Pons (tissue), 1 donor: Measurements from ENCODE around the gene KCNE3.

Source experiments
- DNase-seq: peaks from one replicate; pipeline ENCODE4 v3.0.0-alpha.2; 2016; ENCODE audit warnings: low spot score

Gene KCNE3

DNA sequence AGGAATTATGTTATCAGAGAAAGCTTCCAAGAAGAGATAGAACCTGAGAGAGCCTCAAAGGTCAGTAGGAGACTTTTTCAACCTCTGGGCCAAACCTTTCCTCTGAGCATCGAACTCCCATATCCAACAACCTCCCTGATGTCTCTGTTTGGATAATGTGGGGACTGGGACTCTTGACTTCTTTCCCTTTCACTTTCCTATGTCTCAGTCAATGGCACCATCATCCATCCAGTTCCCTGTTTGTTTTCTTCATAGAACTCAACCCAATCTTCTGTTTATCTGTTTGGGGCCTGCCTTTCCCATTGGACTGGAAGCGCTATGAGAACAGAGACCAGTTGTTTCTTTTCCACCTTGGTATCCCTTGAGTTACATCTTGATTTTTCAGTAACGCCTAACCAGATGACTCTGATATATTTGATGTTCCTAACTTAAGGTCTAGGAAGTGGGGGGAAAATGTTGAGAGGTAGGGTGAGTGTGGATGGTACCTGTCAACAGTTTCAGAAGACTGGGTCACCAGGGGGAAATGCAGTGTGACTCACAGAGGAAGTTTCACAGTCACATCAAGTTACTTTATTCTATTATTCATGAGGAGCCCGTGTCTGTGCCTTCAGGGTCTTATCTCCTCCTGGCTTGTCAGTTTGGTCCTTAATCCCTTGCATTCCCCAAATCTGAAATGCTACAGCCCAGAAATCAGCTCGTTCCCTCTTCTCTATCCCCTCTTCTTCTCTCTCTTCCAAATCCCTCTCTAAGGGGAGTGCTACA lies 4.5 kb upstream of the KCNE3 start:
- no peak for DNase-seq

DNA sequence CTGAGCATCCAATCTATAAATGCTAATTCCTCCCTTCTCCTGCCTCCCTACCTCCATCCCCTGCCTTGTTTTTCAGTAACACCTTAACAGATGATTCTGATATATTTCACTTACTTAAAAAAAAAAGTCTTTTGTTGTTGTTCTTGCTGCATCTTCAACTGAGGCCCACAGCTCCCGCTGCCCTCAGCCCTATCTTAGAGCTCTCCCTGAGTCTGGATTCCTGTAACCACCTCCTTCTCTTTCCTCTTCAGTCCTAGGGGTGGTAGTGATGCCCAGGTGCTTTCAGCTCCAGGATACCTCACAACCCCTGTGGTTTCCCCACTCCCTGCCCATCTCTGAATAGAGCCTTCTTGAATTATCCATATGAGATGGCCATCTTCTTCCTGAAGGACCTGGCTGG lies 3.7 kb upstream of the KCNE3 start:
- DNase-seq = no peak

DNA sequence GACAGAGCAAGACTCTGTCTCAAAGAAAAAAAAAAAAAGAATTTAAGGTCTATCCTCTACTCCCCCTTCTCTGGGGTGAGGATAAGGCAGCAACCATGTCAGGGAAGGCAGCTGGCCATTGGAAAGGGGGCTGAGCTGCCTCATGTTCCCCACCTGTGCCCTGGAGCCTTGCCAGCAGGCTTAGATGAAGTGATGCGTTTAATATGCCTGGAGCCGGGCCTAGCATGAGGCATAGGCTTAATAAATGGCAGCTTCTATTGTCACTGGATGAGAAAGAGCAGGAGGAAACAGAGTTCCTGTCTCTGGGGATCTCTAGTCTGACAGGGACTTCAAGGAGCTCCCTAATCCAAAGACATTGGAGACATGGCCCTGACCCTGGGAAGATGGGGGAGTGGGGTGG lies 3.2 kb upstream of the KCNE3 start:
- DNase-seq = no peak

DNA sequence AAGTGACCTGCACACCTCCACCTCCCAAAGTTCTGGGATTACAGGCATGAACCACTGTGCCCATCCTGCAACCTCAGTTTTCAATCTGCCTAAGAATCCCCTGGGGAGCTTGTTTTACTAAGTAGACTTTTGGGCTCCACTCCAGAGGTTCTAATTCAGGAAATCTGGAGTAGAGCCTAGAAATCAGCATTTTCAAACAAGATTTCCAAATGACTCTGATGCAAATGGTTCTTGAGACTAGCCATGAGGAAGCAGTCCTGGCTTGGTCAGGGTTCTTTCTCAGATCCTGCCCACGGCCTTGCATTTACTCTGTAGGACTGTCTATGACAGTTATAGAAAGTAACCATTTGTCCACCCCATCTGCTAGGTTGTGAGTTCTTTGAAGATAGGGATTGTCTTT lies 1.6 kb upstream of the KCNE3 start:
- DNase-seq = no peak

DNA sequence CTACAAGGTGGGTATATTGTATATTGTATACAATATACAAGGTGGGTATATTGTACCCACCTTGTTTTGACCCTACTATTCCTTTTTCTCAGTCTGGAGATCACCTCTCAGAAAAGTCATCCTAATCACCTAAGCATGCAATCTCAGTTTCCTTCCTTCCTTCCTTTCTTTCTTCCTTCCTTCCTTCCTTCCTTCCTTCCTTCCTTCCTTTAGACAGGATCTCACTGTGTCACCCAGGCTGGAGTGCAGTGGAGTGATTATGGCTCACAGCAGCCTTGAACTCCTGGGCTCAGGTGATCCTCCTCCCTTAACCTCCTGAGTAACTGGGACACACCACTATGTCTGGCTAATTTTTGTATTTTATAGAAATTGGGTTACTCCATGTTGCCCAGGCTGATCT lies 1.2 kb upstream of the KCNE3 start:
- DNase-seq = no peak

DNA sequence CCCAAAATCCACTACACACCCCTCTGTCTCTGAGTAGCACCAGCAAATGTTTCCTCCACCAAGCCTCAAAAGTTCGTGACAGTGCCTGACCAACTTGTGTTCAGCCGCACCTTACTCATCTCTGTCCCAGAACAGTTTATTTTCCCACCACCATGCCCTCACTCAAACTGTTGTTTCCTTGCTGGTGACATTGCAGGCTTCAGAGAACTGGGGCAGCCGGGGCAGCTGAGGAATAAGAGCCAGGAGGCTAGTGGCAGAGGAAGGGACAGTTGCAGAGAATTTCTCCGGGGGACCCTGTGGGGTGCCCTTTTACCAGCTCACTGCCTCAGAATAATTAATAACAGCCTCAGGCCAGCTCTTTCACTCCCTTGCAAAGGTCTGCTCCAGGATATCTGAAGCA lies 709 bp upstream of the KCNE3 start:
- DNase-seq = no peak

DNA sequence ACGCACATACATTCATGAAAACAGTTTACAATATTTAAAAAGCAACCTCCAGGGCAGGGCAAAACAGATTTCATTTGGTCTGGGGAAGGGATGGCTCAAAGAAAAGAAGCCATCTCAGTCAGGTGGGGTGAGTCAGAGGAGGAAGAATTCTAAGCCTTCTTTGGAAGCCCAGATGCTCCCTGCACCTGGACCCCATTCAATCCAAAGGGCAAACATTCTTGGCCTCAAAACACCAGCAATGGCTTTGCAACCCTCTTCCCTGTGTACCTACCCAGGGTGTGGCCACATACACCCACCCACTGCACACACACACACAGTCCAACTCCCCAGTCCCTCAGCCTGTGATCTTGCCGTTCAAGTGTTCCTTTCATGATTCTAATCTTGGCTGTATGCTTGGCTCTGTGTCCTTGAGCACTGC lies 2.0 kb downstream of the KCNE3 start:
- no peak for DNase-seq

DNA sequence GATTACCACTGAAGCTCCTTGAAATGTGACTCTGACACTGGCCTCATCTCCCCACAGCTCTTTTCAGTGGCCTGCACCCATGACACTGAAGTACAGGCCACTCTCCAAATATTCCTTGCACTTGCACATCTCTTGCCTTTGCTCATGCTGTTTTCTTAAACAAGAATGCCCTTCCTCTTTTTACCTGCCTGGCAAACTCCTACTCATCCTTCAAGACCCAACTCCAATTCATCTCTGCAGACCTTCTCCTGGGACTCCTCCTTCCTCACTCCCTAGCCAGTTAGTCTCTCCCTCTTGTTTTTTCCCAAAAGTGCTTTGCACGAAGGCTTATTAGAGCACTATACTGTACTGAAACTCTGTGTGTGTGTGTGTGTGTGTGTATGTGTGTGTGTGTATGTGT lies 2.6 kb downstream of the KCNE3 start:
- DNase-seq = no peak

DNA sequence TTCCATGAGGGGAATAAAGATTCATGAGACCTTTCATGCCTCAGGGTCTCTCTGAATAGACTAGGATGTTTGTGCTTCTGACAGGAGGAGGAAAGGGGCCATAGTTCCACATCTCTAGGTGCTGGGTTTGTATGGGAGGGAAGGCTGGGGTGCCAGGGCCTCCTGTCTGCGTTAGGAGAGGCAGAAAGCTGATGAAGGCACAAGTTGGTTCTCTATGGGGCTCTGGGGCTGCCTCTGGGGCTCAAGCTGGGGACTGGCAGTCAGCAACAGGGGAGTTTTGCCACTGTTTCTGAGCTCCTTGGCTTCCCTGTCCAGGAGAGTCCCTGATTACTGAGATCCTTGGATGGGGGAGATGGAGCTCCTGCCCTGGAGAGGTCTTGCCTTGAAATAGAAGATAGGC lies 4.1 kb downstream of the KCNE3 start:
- no peak for DNase-seq

DNA sequence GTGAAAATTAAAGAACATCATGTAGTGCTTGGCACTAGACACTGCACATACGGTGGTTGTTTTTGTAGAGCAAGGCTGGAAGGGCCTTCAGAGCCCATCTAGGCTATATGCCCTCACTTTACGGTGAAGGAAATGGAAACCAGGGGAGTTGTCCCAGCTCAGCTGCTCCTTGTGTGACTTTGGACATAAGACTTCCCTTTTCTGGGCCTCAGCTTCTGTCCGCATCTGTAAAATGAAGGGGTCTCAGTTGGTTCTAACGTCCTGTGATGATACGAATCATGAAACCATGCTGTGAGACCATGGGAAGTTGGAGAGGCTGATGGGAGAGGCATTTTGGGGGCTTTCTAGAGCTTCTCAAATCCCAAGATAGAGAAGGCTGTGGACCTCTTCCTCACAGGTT lies 4.7 kb downstream of the KCNE3 start:
- peak; percentile 3 for DNase-seq

DNA sequence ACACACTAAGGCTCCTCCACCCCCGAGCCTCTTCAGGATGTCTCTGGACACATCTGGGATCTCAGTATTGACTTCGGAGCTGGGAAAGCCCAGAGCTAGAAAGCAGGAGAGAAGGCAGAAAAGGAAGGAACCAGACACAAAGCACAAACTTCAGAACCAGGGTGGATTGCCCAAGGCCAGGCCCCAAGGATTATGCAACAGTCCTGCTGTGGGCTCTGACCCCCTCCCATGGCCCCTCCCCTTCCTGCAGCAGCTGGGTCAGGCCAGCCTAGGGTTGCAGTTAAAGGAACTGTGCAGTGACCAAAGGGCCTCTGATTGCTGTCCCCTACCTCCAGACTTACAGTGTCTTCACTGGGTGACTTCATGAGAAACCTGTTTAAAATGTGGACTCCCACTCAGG lies 5.3 kb downstream of the KCNE3 start:
- DNase-seq = peak; percentile 62

DNA sequence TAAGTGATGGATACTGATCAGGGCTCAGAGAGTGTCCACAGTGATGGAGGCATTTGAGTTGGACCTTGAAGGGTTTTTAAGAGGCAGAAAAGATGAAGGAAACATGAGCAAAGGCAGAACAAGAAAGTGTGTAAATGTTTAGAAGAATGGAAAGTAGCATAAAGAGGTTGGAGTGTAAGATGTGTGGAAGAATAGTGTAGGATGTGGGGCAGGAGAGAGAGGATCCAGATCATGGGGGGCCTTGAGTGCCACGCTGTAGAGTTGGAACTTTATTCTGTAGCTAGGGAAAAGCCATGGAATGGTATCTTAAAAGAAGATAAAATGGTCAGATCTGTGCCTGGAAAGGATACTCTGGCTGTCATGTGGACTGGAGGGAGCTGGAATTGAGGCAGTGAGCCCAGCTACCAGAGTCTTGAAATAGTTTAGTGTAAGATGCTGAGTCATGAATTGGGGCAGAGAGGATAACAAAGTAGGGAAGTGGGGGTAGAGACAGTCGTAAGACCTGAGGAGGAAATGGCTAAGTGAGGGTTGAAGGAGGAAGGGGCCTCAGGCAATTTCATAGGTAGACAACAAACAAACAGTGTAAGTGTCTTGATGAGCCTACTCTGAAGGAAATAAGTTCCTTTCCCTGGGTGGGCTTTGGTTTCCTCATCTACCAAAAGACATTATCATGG lies 6.7 kb downstream of the KCNE3 start:
- DNase-seq = peak; percentile 78

DNA sequence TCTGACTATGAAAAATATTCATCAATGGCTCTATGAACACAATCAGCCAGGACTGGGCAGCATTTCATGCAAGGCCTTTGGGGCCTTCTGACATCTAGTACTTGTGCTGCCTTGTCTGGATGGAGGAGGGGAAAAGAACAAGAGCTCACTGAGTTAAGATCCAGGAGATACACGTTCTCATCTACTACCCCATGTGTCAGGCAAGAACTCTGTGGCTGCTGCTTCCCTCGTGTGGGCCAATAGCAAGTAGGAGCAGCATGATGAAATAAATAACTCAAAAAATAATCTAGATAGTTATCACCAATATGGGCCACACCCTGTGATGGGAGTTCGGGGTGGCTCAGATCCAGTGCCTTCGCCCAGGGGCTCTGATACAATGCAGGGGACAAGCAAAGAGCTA lies 7.3 kb downstream of the KCNE3 start:
- no peak for DNase-seq

DNA sequence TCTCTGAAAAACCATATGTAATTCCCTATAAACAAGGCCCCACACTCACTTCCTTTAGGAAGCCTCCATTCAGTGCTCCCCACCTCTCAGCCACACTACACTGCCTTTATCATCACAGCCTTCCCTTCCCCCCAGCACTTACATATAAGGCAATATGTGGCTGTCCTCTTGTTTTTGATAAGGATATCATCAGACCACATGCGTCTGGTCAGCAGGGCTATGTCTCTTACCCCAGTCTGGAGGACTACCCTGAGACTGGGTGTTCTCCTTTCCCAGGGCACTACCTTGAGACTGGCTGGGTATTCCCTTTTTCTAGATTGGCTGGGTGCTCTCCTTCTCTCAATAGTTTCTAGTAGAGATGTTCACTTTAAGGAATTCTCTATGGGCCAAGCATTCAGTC lies 7.8 kb downstream of the KCNE3 start:
- DNase-seq = no peak

DNA sequence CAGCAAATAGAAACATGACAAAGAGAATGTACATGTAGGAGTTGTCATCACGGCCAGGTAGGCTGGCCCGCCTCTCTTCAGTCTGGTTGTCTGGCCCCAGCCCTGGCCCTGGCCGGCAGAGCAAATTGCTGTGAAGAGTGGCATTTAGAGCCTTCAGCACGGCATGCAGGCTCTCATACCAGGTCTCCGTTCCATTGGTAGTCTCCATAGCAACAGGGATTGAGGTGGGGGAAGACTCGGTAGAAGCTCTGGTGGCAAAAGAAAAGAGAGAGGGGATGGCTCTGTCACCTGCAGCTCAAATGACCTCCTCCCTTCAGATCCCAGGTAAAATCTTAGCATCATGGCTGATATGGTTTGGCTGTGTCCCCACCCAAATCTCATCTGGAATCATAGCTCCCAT lies 10.0 kb downstream of the KCNE3 start:
- no peak for DNase-seq

DNA sequence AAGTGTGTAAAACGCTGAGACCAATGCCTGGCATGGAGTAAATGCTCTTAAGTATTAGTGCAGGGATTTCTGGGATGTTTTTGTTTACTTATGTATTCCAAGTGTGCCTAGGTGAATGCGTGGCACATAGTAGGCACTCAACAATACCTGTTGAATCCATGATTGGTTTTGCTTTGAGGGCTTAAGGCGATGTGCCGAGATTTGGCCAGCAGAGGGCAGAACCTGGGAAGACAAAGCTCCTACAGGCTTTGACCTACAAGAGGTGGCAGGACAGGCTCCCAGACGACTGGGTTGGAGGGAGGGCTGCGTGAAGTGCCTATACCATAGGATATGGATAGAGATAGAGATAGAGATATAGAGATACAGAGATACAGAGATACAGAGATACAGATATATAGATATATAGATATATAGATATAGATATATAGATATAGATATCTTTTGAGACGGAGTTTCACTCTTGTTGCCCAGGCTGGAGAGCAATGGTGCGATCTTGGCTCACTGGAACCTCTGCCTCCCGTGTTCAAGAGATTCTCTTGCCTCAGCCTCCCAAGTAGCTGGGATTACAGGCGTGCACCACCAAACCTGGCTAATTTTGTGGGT lies 13.9 kb downstream of the KCNE3 start:
- DNase-seq = peak; percentile 49

DNA sequence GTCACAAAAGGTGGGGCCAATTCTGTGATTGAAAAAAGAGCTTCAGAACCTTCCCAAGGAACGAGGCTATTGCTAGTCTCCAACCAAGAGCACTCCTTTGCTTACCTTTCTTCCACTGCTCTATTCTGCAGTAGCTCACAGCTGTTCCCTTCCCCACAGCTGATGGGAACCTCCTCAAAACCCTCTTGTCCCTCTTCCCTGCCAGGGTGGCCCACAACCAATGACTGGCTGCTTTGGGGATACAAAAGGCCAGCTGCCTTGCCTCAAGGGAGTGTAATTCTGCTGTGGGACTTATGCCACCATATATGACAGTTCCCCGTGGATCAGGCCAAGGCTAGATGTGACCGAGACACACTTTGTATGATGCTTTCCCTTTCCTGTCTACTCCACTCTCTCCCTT lies 15.0 kb downstream of the KCNE3 start:
- no peak for DNase-seq

DNA sequence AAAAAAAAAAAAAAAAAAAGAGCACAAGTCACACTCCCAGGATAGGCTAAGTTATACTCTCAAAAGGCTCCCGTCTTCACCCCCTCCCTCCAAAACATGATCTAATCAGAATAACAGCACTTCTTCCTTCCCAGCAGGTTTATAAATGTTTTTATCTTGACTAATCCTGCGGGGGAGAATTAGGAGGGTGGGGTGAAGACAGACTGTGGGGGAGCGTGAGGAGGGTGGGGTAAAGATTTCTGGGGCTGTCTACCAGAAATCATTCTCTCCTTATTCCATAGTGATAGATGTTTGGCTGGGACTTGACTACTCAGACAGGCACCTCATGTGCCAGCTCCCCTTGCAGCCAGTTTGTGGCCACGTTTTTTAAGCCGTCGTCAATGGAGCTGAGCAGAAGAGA lies 17.0 kb downstream of the KCNE3 start:
- DNase-seq = no peak

DNA sequence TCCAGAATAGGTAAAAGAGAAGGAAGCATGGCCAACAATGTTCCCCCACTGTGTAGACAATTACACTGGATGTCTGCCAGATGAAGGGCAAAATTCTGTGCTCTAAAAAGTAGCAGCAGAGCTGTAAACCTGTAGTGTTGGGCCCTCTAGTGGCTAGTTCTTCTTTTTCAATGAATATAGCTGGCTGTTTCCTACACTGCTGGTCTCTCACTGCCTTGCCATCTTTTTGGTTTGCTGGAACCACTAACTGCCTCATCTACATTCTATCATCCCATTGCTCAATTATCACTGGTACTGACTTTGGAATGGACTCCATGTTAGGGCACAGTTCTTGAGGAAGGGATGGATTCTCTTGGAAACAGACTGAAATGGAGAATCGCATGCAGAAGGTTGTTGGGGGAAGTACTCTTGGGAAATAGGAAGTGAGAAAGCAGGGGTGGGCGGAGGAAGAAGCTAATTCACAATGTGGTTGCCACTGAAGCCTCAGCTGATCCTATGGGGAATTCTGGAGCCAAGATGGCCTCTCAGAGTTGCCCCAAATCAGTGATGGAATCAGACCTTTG lies 17.9 kb downstream of the KCNE3 start:
- peak; percentile 88 for DNase-seq

DNA sequence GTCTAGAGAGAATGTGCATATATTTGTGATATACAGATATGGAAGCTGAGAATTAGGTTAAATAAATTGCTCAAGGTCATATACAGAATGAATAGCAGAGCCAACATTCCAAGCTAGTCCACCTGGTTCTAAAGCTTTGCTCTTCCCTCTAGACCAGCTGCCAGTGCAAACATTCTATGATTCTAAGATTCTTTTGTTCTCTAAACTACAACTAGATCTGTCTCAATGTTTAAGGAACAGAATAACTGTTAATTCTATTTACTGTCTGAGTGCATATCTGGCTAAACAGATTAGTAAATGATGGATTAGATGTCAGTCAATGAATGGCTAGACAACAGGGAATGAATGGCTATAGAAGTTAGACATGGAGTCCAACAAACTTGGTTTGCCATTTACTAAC lies 19.6 kb downstream of the KCNE3 start:
- no peak for DNase-seq

DNA sequence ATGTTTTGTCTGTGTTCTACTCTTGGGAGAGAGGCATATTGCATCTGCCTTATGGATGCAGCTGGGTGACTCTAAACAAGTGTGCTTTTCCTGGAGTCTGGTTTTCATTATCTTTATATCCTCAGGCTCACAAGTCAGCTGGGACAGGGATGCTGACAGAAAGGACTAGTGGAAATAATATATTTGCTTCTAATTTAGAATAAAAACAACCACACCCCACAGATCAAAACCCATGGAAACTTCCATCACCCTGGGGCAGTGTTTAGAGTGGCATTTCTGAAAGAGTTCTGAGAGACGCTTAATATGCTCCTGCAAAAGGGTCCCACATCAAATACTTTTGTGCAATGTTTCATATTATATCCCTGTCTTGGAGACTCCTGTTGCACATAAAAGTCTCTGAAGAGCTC lies 20.8 kb downstream of the KCNE3 start:
- DNase-seq = no peak

DNA sequence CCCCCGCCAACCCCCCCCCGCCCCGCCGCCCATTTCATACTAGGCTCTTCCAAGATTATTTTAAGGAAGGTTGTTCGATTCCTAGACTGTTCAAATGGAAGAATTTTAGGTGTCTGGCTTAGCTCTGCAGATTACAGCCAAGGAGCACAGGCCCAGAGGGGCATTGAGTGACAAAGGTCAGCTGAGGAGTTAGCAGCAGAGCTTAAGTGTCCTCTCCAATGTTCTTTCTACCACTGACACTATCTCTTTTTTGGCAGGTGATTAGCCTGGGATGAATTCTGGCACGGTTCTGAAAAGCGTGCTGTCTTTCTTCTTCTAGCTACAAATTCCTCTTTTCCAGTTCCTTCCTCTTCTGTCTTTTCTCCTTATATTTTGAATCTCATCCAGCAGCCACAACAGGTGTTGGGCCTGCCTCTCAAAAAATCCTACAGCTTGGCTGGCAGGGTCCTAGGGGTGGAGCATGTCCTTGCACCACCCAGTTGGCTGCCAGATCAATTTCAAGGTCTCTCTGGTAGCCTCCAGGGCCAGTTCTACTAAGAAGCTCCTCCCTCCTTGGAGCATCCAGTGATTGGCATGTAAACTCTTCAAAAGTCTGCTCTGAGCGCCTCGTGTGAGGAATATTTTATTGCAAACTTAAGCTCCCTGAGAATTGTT lies 23.0 kb downstream of the KCNE3 start:
- DNase-seq = no peak
